ENCODE data around the gene ZNF200.
"Not testable (repeated sequence)": the region's sequence is repeated elsewhere in the genome, so short reads cannot be mapped to it uniquely, and the experiment has no call there.

ZNF200 gene

DNA sequence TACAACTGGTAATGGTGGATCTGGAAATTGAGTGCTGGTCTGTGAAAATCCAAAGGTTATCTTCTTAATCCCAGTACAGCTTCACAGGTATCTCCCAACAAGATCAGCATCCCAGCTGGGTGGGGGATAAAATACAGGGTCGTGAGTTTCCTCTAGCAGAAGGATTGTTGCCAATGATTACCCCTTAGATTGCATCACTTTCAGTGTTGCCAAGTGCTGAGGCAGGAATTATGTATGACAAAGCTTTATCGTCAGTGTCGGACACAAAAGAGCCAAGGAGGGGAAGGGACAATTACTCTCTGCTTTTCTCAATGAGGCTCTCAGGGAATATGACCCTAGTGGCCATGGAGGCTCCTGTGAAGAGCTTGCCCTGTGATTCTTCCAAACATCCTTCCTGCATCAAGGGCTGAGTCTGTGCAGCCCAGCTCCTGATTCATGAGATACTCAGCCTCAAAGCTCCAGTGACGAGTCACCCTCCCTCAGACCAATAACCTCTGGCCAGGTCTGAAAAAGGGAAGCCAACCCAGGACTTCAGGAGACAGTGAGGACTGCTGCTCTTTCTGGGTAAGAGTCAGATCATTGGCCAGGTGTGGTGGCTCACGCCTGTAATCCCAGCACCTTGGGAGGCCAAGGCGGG is 31.9 kb downstream of the ZNF200 start:
- Mint-ChIP-seq H3K4me3 (no peak overlapping the region), H3K4me1 (ENCODE audit: low read depth) (no peaks in the 10 kb centered on the region), H3K27ac (no peak overlapping the region), H3K36me3 (ENCODE audit: low read depth) (no peaks in the 10 kb centered on the region), H3K27me3 (ENCODE audit: low read depth) (peaks cover 10% of the 10 kb centered on the region), H3K9me3 (peaks cover 32% of the 10 kb centered on the region)
- no peak for DNase-seq (ENCODE audit: low spot score)

DNA sequence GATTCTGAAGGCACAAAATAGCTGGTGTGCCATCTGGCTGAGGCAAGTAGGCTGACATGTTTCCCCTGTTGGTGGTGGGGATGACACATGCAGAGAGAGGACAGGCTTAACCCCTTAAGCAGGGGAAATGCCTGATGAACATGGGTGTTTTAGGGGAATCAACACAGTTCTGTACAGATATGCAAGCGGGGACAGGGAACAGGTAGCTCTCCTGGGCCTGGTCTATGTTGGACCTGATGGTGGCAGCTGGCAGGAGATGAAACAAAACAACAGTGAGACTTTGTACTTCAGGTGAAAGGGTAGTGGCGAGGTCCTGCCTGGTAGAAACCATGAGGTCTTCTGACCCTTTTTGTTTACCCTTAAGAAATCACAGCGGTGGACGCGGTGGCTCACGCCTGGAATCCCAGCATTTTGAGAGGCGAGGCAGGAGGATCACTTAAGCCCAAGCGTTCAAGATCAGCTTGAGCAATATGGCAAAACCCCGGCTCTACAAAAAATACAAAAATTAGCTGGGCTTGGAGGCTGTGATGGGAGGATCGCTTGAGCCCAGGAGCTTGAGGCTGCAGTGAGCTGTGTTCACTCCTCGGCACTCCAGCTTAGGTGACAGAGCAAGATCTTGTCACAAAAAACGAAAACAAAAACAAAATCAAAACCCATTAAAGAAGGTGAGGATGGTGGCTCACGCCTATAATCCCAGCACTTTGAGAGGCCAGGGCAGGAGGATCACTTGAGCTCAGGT is 36.5 kb downstream of the ZNF200 start:
- no peak overlapping the region for H3K4me3 Mint-ChIP-seq
- DNase-seq (ENCODE audit: low spot score), result no peak
- H3K4me1 Mint-ChIP-seq (ENCODE audit: low read depth), result no peaks in the 10 kb centered on the region
- H3K27me3 Mint-ChIP-seq (ENCODE audit: low read depth), result peaks cover 23% of the 10 kb centered on the region
- H3K36me3 Mint-ChIP-seq (ENCODE audit: low read depth), result no peaks in the 10 kb centered on the region
- no peaks in the 10 kb centered on the region for H3K9me3 Mint-ChIP-seq
- H3K27ac Mint-ChIP-seq, result no peak overlapping the region

DNA sequence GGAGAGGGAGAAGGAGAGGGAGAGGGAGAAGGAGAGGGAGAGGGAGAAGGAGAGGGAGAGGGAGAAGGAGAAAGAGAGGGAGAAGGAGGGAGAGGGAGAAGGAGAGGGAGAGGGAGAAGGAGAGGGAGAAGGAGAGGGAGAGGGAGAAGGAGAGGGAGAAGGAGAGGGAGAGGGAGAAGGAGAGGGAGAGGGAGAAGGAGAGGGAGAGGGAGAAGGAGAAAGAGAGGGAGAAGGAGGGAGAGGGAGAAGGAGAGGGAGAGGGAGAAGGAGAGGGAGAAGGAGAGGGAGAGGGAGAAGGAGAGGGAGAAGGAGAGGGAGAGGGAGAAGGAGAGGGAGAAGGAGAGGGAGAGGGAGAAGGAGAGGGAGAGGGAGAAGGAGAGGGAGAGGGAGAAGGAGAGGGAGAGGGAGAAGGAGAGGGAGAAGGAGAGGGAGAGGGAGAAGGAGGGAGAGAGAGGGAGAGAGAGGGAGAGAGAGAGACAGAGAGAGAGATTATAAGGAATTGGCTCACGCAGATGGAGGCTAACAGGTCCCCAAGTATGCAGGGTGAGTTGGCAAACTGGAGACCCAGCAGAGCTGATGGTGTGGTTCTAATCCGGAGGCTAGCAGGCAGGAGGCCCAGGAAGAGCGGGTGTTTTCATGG is 37.1 kb downstream of the ZNF200 start:
- peaks cover 23% of the 10 kb centered on the region for H3K27me3 Mint-ChIP-seq (ENCODE audit: low read depth)
- H3K36me3 Mint-ChIP-seq (ENCODE audit: low read depth); H3K4me3 Mint-ChIP-seq; H3K9me3 Mint-ChIP-seq; H3K27ac Mint-ChIP-seq; DNase-seq (ENCODE audit: low spot score); H3K4me1 Mint-ChIP-seq (ENCODE audit: low read depth): not testable (repeated sequence)

DNA sequence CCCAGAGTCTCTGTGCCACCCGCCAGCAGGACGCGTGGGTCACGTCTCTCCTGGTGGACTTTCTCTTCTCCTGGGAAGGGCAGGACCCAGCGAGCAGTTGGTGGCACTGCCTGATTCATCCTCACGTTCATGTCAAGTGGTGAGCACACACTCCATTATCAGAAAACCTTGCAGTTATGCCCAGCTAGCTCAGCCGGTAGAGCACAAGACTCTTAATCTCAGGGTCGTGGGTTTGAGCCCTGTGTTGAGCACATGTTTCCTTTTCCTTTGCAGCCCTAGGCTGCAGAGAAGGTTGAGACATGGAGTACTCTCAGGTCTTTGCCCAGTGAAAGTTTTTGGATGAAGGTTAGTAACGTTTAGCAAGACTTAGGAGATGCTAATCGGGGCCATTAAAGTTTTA is 39.0 kb downstream of the ZNF200 start:
- Mint-ChIP-seq H3K36me3 (ENCODE audit: low read depth) (no peaks in the 10 kb centered on the region), H3K4me3 (no peak overlapping the region), H3K27ac (no peak overlapping the region), H3K27me3 (ENCODE audit: low read depth) (peaks cover 34% of the 10 kb centered on the region), H3K4me1 (ENCODE audit: low read depth) (peaks cover 5% of the 10 kb centered on the region), H3K9me3 (no peaks in the 10 kb centered on the region)
- DNase-seq (ENCODE audit: low spot score), result no peak

DNA sequence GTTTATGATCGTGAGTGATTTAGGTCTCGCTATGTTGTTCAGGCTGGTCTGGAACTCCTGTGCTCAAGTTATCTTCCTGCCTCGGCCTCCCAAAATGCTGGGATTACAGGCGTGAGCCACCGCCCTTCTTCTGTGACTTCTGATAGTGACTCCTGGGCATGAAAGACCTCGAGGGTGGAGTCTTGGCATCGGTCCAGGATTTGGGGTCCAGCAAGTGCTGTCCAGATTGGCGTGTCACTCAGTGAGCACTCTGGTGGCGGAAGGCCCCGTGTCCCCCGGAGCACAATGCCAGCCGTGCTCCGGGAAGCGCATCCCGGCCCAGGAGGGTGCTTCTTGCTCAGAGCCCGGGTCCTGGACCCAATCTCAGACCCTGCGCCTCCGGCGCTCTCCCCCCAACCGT is 40.2 kb downstream of the ZNF200 start:
- H3K27me3 Mint-ChIP-seq (ENCODE audit: low read depth), result peaks cover 46% of the 10 kb centered on the region
- no peak for DNase-seq (ENCODE audit: low spot score)
- H3K4me1 Mint-ChIP-seq (ENCODE audit: low read depth), result peaks cover 11% of the 10 kb centered on the region
- H3K4me3 Mint-ChIP-seq, result no peak overlapping the region
- H3K9me3 Mint-ChIP-seq, result no peaks in the 10 kb centered on the region
- no peak overlapping the region for H3K27ac Mint-ChIP-seq
- no peaks in the 10 kb centered on the region for H3K36me3 Mint-ChIP-seq (ENCODE audit: low read depth)

DNA sequence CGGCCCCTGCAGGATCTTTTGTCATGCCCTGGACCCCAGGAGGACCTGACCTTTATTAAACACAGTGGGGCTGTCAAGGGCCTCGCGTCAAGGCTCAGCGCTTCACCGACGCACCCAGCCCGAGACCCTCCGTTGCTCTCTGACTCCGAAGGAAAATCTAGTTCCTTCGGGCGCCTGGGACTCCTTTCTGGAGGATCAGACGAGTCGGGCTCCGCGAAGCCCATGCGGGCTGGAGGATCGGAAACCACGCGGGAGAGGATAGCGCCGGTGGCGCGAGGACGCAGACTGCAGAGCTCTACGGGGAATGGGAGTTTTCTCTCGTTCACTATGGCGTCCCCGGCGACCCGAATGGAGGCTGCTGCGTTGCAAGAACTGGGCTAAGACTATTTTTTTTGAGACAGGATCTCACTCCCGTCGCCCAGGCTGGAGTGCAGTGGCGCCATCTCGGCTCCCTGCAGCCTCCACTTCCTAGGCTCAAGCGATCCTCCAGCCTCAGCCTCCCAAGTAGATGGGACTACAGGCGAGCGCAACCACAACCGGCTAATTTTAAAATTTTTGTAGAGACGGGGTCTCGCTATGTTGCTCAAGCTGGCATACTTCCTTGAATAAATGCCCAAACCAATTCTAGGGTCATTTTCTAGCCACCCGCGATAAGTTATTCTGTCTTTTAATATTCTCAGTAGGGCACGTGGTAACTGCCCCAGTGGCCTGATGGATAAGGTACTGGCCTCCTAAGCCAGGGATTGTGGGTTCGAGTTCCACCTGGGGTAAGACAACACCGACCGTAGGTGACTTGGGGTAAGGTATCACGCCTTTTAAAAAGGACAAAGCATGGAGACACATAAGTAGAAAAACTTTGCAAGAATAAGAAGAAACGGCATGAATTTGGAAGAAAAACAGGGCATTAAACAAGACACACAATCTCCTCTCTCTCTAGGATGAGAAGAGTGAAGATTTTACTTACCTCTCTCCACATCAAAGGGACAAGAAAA is 41.4 kb downstream of the ZNF200 start:
- H3K4me1 Mint-ChIP-seq (ENCODE audit: low read depth), result peaks cover 17% of the 10 kb centered on the region
- H3K4me3 Mint-ChIP-seq, result no peak overlapping the region
- no peak for DNase-seq (ENCODE audit: low spot score)
- H3K27ac Mint-ChIP-seq, result no peak overlapping the region
- peaks cover 55% of the 10 kb centered on the region for H3K27me3 Mint-ChIP-seq (ENCODE audit: low read depth)
- no peaks in the 10 kb centered on the region for H3K9me3 Mint-ChIP-seq
- no peaks in the 10 kb centered on the region for H3K36me3 Mint-ChIP-seq (ENCODE audit: low read depth)

DNA sequence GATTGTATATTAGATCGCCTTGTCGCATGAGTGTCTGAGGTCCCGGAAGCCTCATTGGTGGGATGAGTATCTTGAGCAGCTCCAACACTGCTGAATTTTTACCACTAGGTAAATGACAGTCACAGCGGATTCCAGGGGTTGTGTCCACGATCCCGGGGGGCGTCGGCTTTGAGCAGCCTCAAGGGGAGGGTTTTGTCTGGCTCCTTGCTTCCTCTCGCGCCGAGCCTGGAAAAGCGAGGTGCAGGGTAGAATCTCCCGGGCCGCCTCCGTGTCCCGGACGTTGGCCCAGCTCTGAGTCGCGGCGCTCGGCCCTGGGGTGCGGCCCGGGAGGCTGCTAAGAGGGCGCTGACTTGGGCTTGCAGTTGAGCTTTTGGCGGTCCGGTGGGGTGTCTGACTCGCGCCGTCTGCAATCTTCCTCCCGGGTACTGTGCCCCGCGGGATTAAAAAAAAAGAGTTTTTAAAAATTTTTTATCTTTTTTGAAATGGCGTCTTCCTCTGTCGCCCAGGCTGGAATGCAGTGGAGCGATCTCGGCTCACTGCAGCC is 42.4 kb downstream of the ZNF200 start:
- H3K36me3 Mint-ChIP-seq (ENCODE audit: low read depth), result no peaks in the 10 kb centered on the region
- DNase-seq (ENCODE audit: low spot score), result no peak

DNA sequence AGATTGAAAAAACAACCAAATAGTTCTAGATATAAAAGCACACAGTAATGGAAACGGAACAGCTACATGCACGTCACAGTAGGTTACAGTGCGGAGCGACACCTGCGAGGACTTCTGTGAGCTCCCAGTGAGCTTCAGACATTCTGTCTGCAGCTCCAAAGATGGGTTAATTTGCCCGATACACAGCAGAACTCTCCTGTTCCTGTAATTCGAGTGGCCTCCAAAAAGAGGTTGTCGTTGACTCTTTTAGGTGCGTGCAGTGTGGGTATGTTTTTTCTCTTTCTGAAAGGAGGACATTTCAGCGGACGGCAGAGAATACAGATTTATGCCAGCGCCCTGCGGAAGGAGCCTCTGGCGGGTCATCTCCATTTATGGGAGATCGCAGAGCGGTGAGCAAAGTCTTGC is 44.0 kb downstream of the ZNF200 start:
- Mint-ChIP-seq H3K4me3 (peak overlapping the region; percentile 70), H3K27ac (peak overlapping the region; percentile 3), H3K4me1 (ENCODE audit: low read depth) (peaks cover 25% of the 10 kb centered on the region), H3K27me3 (ENCODE audit: low read depth) (peaks cover 72% of the 10 kb centered on the region), H3K9me3 (no peaks in the 10 kb centered on the region), H3K36me3 (ENCODE audit: low read depth) (no peaks in the 10 kb centered on the region)
- no peak for DNase-seq (ENCODE audit: low spot score)

More for the DNA sequence above, 42.4 kb downstream of the ZNF200 start:
- H3K27me3 Mint-ChIP-seq (ENCODE audit: low read depth), result peaks cover 58% of the 10 kb centered on the region
- no peak overlapping the region for H3K4me3 Mint-ChIP-seq
- peaks cover 25% of the 10 kb centered on the region for H3K4me1 Mint-ChIP-seq (ENCODE audit: low read depth)
- H3K27ac Mint-ChIP-seq, result no peak overlapping the region
- no peaks in the 10 kb centered on the region for H3K9me3 Mint-ChIP-seq

DNA sequence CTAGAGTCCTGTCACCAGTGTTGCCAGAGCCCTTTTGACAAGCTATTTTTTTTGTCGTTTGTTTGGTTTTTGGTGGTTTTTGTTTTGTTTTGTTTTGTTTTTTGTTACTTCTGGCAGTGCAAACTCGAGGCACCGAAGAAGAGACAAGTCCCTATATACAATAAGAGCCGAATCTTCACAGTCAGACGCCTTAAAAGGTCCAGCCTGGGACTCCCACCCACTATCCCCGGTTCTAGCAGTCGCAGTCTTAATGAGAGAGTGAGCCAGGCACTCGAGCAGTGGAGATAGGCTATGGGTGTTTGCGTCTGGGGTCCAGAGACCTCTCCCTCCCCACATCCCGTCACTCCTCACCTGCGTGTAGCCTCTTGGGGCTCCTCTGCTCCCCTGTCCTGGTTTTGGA is 45.1 kb downstream of the ZNF200 start:
- DNase-seq (ENCODE audit: low spot score), result no peak
- H3K27me3 Mint-ChIP-seq (ENCODE audit: low read depth), result peaks cover 76% of the 10 kb centered on the region
- H3K9me3 Mint-ChIP-seq, result no peaks in the 10 kb centered on the region
- H3K4me1 Mint-ChIP-seq (ENCODE audit: low read depth), result peaks cover 25% of the 10 kb centered on the region
- peak overlapping the region; percentile 79 for H3K4me3 Mint-ChIP-seq
- H3K27ac Mint-ChIP-seq, result peak overlapping the region; percentile 77
- H3K36me3 Mint-ChIP-seq (ENCODE audit: low read depth), result no peaks in the 10 kb centered on the region

DNA sequence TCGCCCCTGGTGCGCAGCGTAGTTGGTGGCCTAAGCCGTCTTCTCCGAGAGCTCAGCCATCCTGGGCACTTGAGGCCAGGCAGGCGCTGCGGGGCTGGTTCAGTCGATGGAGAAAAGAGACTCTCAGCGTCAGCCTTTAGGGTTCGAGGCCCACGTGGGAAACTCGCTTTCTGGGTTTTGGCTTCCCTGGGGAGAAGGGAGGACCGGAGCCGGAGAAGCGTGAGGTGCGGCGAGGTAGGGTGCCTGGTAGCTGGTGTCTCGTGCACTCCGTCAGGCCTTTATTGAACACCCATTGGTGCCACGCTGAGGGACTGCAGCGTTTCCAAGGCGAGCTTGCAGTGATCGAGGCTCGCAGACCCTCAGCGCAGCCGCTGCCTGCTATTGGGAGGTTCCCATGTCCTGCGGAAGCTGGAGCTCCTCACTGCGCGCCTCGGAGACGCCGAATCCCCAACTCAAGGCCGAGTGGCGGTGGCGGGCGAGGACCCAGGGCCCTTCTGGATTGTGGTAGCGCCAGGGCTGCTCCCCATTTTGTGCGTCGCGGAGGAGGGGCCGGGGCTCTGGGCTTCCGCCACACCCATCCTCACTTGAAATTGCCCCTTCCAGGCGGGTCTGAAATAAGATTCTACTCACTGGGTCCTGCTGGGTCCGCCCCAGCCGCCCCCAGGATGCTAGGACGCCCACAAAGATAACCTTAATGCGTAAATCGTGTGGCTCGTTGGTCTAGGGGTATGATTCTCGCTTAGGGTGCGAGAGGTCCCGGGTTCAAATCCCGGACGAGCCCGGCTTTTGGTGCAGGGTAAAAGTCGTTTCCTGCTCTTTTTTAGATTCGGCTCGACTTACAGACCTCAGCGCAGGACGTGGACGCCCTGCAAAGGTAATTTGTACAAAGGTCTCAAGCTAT is 45.8 kb downstream of the ZNF200 start:
- peaks cover 74% of the 10 kb centered on the region for H3K27me3 Mint-ChIP-seq (ENCODE audit: low read depth)
- H3K4me1 Mint-ChIP-seq (ENCODE audit: low read depth), result peaks cover 25% of the 10 kb centered on the region
- H3K4me3 Mint-ChIP-seq, result peak overlapping the region; percentile 79
- peak; percentile 36 for DNase-seq (ENCODE audit: low spot score)
- no peaks in the 10 kb centered on the region for H3K36me3 Mint-ChIP-seq (ENCODE audit: low read depth)
- H3K9me3 Mint-ChIP-seq, result peaks cover 2% of the 10 kb centered on the region
- peak overlapping the region; percentile 77 for H3K27ac Mint-ChIP-seq

DNA sequence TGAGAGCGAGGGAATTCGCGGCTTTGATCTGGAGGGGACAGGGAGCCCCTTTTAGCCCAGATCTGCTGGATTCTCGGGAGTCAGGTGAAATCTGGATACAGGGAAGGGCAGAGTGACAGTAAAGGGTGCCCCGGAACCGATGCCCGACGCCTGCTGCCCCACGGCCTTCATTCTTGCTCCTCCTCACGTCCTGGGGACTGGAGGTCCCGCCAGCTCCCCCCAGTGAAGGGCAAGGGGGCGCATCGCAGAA is 46.4 kb downstream of the ZNF200 start:
- Mint-ChIP-seq H3K27ac (no peak overlapping the region), H3K27me3 (ENCODE audit: low read depth) (peaks cover 74% of the 10 kb centered on the region), H3K36me3 (ENCODE audit: low read depth) (peaks cover 3% of the 10 kb centered on the region), H3K4me1 (ENCODE audit: low read depth) (peaks cover 30% of the 10 kb centered on the region), H3K4me3 (peak overlapping the region; percentile 79), H3K9me3 (peaks cover 6% of the 10 kb centered on the region)
- no peak for DNase-seq (ENCODE audit: low spot score)

DNA sequence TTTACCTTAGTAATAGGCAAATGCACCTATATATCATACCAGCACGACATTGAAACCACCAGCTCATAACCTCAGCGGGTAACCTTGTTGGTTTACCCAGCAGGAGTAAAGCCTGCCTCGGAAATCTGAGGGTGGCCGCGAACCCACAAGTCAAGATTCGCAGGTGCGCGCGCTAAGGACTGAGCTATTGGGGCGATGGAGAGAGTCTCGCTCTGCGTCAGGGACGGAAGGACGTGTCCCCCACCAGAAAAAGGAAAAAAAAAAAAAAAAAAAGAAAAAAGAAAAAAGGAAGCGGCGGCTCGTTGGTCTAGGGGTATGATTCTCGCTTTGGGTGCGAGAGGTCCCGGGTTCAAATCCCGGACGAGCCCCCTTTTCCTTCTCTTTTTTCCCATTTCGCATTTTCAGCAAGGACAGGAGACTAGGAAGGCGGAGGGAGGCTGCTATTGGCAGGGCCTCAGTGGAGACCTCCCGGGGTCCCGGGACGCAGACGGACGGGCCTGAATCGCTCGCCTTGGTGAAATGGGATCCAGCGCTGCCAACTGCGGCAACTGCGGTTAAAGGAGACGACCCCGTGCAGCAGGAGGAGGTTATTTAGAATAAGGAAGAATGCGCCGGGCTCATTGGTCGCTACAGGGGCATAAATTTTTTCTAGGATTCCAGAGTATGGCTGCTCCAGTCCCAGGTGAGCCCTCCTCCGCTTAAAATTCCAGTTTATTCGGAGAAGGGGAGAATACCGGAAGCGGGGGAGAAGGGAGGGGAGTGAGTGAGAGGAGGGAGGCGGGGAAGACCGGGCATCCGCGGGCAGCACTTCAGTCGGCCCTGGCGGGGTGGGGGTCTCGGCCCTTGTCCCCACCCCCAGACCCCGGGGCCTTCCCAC is 46.9 kb downstream of the ZNF200 start, which contains the start of gene OR1F1:
OR1F1 (plus strand) TSS at position 407 of the 877 bp plus-strand sequence.
- Mint-ChIP-seq H3K36me3 (ENCODE audit: low read depth) (peaks cover 6% of the 10 kb centered on the region), H3K4me1 (ENCODE audit: low read depth) (peaks cover 35% of the 10 kb centered on the region), H3K4me3 (peak within 1 kb of the TSS; percentile 79)

More for the DNA sequence above, 46.9 kb downstream of the ZNF200 start, which contains the start of gene OR1F1:
- Mint-ChIP-seq H3K9me3 (peaks cover 6% of the 10 kb centered on the region), H3K27me3 (ENCODE audit: low read depth) (peaks cover 79% of the 10 kb centered on the region), H3K27ac (peak within 1 kb of the TSS; percentile 81)
- DNase-seq (ENCODE audit: low spot score), result peak; percentile 74

All from T-helper 2 cell treated with Interferon-gamma antibody and Interleukin-4, amounts not matched to agents 5 μg/mL and 100 μg/mL, for 36 hours (primary cell).